Activated CD8-positive, alpha-beta memory T cell treated with anti-CD3 and anti-CD28 coated beads for 1 hour (primary cell): ENCODE results near the gene CDKL4.
A peak's percentile ranks its signal among the peaks of the same experiment; 100 is the strongest.
"Not testable (repeated sequence)": the region's sequence is repeated elsewhere in the genome, so short reads cannot be mapped to it uniquely, and the experiment has no call there.

Source experiments
- DNase-seq, 2 donors: peaks; one replicate each; pipeline ENCODE4 v3.0.0-alpha.2; 2020; ENCODE audit warnings: low read depth in 1 of 2; ENCODE audit errors: extremely low read depth in 1 of 2

CDKL4 gene

GRCh38 chr2:39144416-39144815, 99.4 kb downstream of the CDKL4 start:
- no peak for DNase-seq

- no peak for DNase-seq
Observed at GRCh38 chr2:39142904-39143605, 100.7 kb downstream of the CDKL4 start.

- no peak for DNase-seq
Observed at GRCh38 chr2:39141334-39142271, 102.2 kb downstream of the CDKL4 start.

- not testable (repeated sequence) for DNase-seq
Observed at GRCh38 chr2:39140948-39141333, 102.8 kb downstream of the CDKL4 start.

- DNase-seq = no peak
Observed at GRCh38 chr2:39140322-39140847, 103.4 kb downstream of the CDKL4 start.

GRCh38 chr2:39139511-39140237, 104.1 kb downstream of the CDKL4 start:
- DNase-seq = no peak

GRCh38 chr2:39138837-39139211, 104.9 kb downstream of the CDKL4 start:
- no peak for DNase-seq

GRCh38 chr2:39138187-39138836, 105.5 kb downstream of the CDKL4 start:
- DNase-seq = not testable (repeated sequence)

GRCh38 chr2:39136799-39137198, 107.0 kb downstream of the CDKL4 start:
- DNase-seq = no peak

- DNase-seq = no peak
Observed at GRCh38 chr2:39135690-39136259, 108.0 kb downstream of the CDKL4 start.

GRCh38 chr2:39133215-39133851, 110.4 kb downstream of the CDKL4 start:
- no peak for DNase-seq

- peak in 1 of 2 donors; percentile 12 for DNase-seq
Observed at GRCh38 chr2:39128919-39129391, 114.8 kb downstream of the CDKL4 start.

- no peak for DNase-seq
Observed at GRCh38 chr2:39127973-39128372, 115.8 kb downstream of the CDKL4 start.
